ENCODE measurements around the gene CYBC1. TPM values are rescaled to one million over a fixed set of nuclear protein-coding genes. Genes with fewer than 3 reads are reported as not detected.

The CYBC1 gene
- total and polyA plus RNA-seq, 10 donors: 105 to 333 (median 284) TPM

- TF ChIP-seq POLR2A (IDR thresholded peaks at IDR 0.05): no peak
- no peak for TF ChIP-seq CTCF (IDR thresholded peaks at IDR 0.05 in 8 of 11, conservative IDR thresholded peaks at IDR 0.05 in 3 of 11)
- no peak for TF ChIP-seq POLR2AphosphoS5 (IDR thresholded peaks at IDR 0.05)
- Histone ChIP-seq H3K27me3 (replicated peaks in 1 of 7) (no peaks in the 10 kb centered on the region), H3K9me3 (no peaks in the 10 kb centered on the region), H3K36me3 (peaks cover 0 to 88% (median 18%) of the 10 kb centered on the region in 6 donors), H3K27ac (peak overlapping the region in 4 of 8 donors; percentile 60 to 75 (median 62)), H3K4me1 (peaks cover 0 to 55% (median 25%) of the 10 kb centered on the region in 6 donors), H3K4me3 (no peak overlapping the region)
- peak; percentile 64 for DNase-seq
- intact Hi-C loops (cut with DNase I; ENCODE audit: low total_unique reads): no loop called here
- WGBS, 5 donors: 81 to 93% (median 87%) methylated on average over 10 to 12 of the region's 12 CpGs
Observed at GRCh38 chr17:82435103-82435502, 15.4 kb downstream of the CYBC1 start.

GRCh38 chr17:82434216-82434565 is 16.4 kb downstream of the CYBC1 start:
- no peak for TF ChIP-seq CTCF (IDR thresholded peaks at IDR 0.05 in 8 of 11, conservative IDR thresholded peaks at IDR 0.05 in 3 of 11)
- peak; percentile 9 to 44 (median 28) for TF ChIP-seq POLR2AphosphoS5 (IDR thresholded peaks at IDR 0.05)
- Histone ChIP-seq H3K4me3 (no peak overlapping the region), H3K36me3 (peaks cover 0 to 84% (median 14%) of the 10 kb centered on the region in 6 donors), H3K27me3 (replicated peaks in 1 of 7) (no peaks in the 10 kb centered on the region), H3K9me3 (no peaks in the 10 kb centered on the region), H3K4me1 (peaks cover 0 to 54% (median 17%) of the 10 kb centered on the region in 6 donors), H3K27ac (peak overlapping the region in 5 of 8 donors; percentile 1 to 75 (median 60))
- peak; percentile 88 for DNase-seq
- intact Hi-C loops (cut with DNase I; ENCODE audit: low total_unique reads): no loop called here
- WGBS, 5 donors: 16 to 31% (median 23%) methylated on average over 3 of the region's 3 CpGs

- intact Hi-C loops (cut with DNase I; ENCODE audit: low total_unique reads): no loop called here
- H3K4me3 ChIP-seq: no peak overlapping the region
- H3K36me3 ChIP-seq: peaks cover 0 to 84% (median 15%) of the 10 kb centered on the region in 6 donors
- H3K27ac ChIP-seq: peak overlapping the region in 4 of 8 donors; percentile 60 to 75 (median 62)
- no peaks in the 10 kb centered on the region for H3K27me3 ChIP-seq (replicated peaks in 1 of 7)
- H3K4me1 ChIP-seq: peaks cover 0 to 54% (median 16%) of the 10 kb centered on the region in 6 donors
- DNase-seq: peak; percentile 79
- TF ChIP-seq POLR2A (IDR thresholded peaks at IDR 0.05) (no peak), CTCF (IDR thresholded peaks at IDR 0.05 in 8 of 11, conservative IDR thresholded peaks at IDR 0.05 in 3 of 11) (no peak), POLR2AphosphoS5 (IDR thresholded peaks at IDR 0.05) (peak in 2 of 3 donors; percentile 5 to 56)
- WGBS, 5 donors: 86 to 95% (median 89%) methylated on average over 13 to 32 of the region's 32 CpGs
- no peaks in the 10 kb centered on the region for H3K9me3 ChIP-seq
Observed at GRCh38 chr17:82433560-82434215, 16.9 kb downstream of the CYBC1 start.

GRCh38 chr17:82432017-82432416 is 18.5 kb downstream of the CYBC1 start:
- no peak overlapping the region for H3K4me3 ChIP-seq
- peaks cover 0 to 55% (median 16%) of the 10 kb centered on the region in 6 donors for H3K4me1 ChIP-seq
- no peaks in the 10 kb centered on the region for H3K9me3 ChIP-seq
- no peaks in the 10 kb centered on the region for H3K27me3 ChIP-seq (replicated peaks in 1 of 7)
- intact Hi-C loops (cut with DNase I; ENCODE audit: low total_unique reads): no loop called here
- no peak overlapping the region for H3K27ac ChIP-seq
- 79 to 88% (median 85%) methylated on average over 8 of the region's 8 CpGs for WGBS, 5 donors
- DNase-seq: no peak
- peaks cover 0 to 69% (median 10%) of the 10 kb centered on the region in 6 donors for H3K36me3 ChIP-seq
- TF ChIP-seq POLR2A (IDR thresholded peaks at IDR 0.05): no peak
- peak in 2 of 3 donors; percentile 8 to 55 for TF ChIP-seq POLR2AphosphoS5 (IDR thresholded peaks at IDR 0.05)
- TF ChIP-seq CTCF (IDR thresholded peaks at IDR 0.05 in 8 of 11, conservative IDR thresholded peaks at IDR 0.05 in 3 of 11): no peak

Measured in spleen (tissue), 11 donors.